CD4-positive, alpha-beta T cell treated with Interferon alpha-2 for 1 hour (primary cell): ENCODE measurements around the gene EYA3.
"Not testable (repeated sequence)": the region's sequence is repeated elsewhere in the genome, so short reads cannot be mapped to it uniquely, and the experiment has no call there.

Experiments used
- DNase-seq, 2 donors: peaks; one replicate each; pipeline ENCODE4 v3.0.0-alpha.2; 2020 to 2022

Gene EYA3

GRCh38 chr1:28027238-28027637, 61.2 kb downstream of the EYA3 start:
- DNase-seq: no peak

- DNase-seq: no peak
Observed at GRCh38 chr1:28026329-28026728, 62.1 kb downstream of the EYA3 start.

DNA sequence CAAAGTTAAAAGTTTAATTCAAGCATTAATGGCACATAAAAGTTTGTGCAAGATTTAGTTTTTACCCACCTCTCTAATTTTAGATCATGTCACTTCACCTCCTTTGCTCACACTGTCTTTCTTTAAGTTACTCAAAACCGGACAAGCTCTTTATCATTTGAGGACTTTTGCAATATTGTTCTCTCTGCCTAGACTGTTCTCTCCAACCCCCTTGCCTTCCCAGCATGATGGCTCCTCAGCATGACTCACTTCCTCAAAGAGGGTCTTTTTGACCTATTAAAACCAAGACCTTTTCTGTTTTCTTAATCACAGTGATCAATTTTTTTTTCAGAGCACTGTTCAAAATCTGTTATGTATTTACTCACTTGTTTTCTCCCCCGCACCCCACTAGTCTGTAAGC, 67.3 kb downstream of the EYA3 start:
- DNase-seq: no peak

DNA sequence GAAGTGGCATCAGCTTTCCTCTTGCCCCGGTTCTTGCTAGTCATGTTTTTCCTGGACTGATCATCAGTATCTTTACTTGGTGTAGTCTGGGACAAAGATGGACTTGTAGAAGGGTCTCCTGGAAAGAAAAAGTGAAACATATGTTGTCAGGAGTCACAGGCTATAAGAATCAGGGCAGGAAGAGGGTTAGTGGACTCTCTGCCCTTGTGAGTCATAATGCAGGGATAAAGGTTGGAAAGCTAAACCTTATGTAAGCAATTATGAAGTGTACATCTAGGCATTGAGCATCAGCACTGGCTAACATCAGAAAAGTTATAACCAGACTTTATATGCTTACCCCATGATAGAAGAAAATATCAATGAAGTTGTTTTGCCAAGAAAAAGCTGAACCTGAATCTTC, 77.4 kb downstream of the EYA3 start:
- DNase-seq: no peak

- not testable (repeated sequence) for DNase-seq
Observed at GRCh38 chr1:28003117-28003516, 85.3 kb downstream of the EYA3 start.

- DNase-seq: no peak
Observed at GRCh38 chr1:28002600-28002999, 85.8 kb downstream of the EYA3 start.

DNA sequence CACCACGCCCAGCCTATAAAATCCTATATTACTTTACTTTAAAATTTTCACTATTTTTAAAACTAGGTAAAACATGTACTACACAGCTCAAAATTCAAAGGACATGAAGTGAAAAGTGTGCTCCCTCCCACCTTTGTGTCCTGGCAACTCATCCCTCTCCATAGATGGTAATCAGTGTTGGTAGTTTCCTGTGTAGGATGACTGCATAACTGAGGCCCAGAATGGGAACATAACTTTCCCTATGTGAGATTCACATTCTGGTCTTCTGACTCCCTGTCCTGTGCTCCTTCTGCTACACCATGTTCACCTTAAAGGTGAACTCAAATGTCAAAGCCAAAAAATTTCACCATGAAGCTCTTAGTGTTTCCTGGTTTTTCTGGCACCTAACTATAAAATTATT, 89.4 kb downstream of the EYA3 start:
- no peak for DNase-seq

DNA sequence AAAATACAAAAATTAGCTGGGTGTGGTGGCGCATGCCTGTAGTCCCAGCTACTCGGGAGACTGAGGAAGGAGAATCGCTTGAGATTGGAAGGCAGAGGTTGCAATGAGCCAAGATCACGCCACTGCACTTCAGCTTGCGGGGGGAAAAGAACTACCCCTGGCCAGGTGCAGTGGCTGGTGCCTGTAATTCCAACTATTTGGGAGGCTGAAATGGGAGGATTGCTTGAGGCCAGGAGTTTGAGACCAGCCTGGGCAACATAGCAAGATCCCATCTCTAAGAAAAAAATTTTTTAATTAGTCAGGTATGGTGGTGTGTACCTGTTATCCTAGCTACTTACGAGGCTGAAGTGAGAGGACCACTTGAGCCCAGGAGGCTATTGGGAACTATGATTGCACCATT, 93.9 kb downstream of the EYA3 start:
- not testable (repeated sequence) for DNase-seq

DNA sequence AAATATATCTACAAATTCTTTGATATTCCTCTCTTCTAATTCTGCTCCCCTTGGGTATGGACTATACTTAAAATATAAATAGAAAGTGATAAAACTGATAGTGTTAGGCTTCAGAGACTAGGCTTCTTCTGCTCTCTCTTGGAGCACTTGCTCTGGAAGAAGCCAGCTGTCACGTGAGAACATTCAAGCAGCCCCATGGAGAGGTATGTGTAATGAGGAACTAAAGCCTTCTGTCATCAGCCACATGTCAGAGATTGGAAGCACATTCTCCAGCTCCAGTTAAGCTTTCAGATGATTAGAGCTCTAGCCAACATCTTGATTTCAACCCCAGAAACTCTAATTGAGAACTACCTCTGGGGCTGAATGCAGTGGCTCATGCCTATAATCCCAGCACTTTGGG, 94.3 kb downstream of the EYA3 start:
- no peak for DNase-seq

DNA sequence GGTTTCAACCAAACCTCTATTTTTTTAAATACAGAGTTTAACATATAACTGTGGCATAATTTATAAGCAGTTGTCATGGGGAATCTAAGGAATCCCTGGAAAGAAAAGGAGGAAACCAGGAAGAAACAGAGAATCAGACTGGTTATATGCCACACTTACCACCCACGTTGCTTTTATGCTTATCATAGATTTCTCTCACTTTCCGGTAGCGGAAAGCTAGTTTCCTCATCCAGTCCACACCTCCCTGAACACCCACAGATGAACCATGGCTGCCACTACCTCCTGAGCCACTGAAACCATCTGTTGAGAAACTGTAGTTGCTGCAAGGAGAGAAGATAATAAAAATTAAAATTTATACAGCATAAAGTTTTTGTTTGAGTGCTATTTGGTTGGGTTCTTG, 95.2 kb downstream of the EYA3 start:
- peak in 1 of 2 donors; percentile 36 for DNase-seq

DNA sequence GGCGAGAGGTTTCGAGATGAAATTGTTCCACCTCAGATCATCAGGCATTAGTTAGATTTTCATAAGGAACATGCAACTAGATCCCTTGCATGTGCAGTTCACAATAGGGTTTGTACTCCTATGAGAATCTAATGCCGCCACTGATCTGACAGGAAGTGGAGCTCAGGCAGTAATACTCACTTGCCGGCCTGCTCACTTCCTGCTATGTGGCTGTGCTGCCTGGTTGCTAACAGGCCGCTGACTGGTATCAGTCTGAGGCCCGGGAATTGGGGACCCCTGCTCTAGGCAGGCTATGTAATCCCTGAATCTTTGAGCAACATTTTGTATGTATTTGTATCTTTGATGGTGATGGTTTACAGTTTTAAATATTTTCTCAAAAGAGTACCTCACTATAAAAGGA, 96.1 kb downstream of the EYA3 start:
- peak; percentile 34 to 66 for DNase-seq

DNA sequence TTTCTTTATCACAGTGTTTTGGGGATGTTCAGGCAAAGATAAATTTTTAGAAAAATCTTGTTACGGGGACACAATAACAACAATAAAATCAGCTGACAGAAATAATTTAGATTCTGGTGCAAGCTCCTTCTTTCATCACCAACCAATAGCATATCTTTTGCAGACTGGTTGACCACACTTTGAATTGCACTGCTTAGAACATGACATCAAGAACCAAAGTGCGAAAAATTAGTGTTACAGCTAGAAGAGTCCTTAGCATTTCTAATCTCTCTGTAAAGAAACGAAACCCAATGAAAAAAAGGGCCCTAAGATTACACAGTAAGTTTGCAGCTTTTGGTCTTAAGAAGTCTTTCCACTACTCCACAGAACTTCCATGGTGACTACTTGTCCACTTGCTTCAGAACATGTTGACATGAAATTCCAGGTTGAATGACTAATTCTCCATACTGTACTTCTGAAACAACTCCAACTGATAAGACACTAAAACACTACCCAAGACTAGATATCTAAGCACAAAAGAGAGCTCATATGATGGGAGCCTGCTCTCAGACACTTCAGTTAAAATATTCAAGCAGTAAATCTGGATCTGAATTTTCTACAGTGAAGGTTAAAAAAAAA, 97.4 kb downstream of the EYA3 start:
- peak in 1 of 2 donors; percentile 25 for DNase-seq

GRCh38 chr1:27981145-27981544, 107.3 kb downstream of the EYA3 start:
- DNase-seq: no peak

GRCh38 chr1:27980216-27980845, 108.1 kb downstream of the EYA3 start:
- DNase-seq: no peak

- DNase-seq: no peak
Observed at GRCh38 chr1:27979859-27980201, 108.6 kb downstream of the EYA3 start.

DNA sequence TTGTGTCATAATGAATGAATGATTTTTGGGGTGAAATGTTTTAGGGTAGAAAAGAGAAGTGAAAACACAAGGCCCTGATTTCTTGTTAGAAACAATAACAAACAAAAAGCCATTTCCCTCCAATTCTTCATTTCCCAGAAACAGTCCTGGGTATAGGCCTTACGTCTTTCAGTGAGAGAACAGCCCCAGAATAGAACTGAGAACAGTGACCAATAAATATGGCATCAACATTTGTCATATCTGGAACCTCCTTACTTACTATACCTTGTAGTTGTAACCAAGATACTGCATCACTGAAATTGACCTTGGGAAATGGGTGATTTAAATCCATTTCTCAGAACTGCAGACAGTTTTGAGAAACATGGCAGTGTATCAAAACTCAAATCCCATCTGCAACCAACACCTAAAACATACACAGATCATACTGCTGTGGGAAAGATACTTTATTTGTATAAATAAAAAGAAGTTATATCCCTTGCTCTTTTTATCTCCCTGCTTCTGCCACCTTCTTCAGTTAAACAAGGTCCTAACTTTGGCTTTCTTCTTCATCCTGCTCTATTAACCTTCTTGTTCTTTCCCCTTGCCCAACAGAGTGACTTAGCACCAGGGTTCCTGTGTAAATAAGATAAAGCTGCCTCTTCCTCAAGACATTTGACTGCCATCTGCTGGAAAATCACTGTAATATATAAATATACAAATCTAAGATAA, 109.1 kb downstream of the EYA3 start:
- DNase-seq: peak; percentile 24 to 70

DNA sequence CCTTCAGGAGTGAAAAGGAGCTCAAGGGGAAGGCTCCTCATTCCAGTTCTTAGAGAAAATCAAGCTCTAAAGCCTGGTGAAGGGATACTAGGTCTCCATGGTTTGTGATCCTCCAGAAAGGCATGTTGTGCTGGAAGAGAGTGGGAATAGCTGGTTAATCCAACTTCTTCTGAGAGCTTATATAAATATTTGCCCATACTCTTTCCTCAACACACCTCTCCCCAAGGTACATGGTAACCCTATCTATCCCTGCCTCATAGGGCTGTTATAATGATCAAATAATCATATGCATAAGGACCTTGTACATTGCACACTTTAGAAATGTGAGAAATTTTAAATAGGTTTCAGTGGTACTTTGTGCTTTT, 114.0 kb downstream of the EYA3 start:
- DNase-seq: no peak

- DNase-seq: no peak
Observed at GRCh38 chr1:27973771-27974416, 114.5 kb downstream of the EYA3 start.

GRCh38 chr1:27972141-27972540, 116.3 kb downstream of the EYA3 start:
- DNase-seq: no peak

GRCh38 chr1:27971674-27972073, 116.7 kb downstream of the EYA3 start:
- DNase-seq: no peak

DNA sequence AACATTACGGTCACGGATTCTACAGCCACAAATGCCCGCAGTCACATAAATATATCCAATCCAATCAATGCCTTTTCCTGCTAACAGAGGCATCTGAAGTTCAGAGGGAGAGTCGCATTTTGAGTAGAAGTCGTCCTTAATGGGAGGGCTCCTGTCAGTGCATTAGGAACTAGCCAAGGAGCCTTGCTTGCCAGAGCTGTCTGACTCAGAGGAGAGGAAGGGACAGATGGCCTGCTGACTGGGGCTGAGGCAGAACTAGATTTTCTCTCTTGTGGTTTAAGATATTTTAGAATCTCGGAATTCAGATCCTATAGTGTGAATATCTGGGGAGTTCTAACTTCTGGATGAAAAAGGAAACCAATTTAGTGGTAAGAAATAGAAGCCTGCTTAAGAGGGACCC, 118.0 kb downstream of the EYA3 start:
- no peak for DNase-seq

GRCh38 chr1:27968692-27969091, 119.7 kb downstream of the EYA3 start:
- no peak for DNase-seq

DNA sequence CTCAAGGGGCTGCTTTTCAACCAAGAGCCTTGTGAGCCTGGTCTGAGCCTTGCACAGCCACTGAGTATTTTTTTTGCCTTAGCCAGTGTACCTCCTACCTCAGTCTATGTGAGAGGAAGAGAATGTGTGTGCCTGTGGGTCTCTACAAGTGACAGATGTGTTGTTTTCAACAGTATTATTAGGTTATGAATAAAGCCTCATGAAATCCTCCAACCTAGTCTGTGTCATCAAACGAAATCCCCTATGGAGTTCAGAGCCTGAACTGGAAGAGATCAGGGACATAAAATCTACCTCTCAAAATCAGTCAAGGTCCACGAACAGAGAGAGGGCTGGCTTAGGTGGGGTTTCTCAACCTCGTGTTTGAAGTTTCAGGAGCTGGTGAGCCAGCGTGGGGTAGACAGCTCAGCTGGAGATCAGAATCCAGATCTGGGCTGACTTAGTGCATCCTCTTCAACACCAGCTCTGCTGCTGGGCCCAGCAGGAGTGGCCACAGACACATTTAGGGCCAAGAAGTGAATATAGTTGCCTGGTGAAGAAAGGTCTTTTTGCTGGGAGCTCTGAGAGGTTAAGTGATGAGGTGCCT, 120.4 kb downstream of the EYA3 start:
- no peak for DNase-seq
